ENCODE results near the gene SBF1.
"Not testable (repeated sequence)": the region's sequence is repeated elsewhere in the genome, so short reads cannot be mapped to it uniquely, and the experiment has no call there.

DNA sequence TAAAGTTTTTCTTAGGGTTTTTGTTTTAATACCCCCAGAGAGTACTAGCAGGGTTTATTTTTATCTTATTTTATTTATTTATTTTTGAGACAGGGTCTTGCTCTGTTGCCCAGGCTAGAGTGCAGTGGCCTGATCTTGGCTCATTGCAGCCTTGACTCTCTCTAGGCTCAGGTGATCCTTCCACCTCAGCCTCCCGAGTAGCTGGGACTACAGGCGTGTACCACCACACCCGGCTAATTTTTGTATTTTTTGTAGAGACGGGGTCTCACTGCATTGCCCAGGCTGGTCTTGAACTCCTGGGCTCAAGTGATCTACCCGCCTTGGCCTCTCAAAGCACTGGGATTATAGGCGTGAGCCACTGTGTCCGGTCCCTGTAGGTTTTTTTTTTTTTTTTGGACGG lies 45.3 kb upstream of the SBF1 start:
- TF ChIP-seq, protein P1, sequence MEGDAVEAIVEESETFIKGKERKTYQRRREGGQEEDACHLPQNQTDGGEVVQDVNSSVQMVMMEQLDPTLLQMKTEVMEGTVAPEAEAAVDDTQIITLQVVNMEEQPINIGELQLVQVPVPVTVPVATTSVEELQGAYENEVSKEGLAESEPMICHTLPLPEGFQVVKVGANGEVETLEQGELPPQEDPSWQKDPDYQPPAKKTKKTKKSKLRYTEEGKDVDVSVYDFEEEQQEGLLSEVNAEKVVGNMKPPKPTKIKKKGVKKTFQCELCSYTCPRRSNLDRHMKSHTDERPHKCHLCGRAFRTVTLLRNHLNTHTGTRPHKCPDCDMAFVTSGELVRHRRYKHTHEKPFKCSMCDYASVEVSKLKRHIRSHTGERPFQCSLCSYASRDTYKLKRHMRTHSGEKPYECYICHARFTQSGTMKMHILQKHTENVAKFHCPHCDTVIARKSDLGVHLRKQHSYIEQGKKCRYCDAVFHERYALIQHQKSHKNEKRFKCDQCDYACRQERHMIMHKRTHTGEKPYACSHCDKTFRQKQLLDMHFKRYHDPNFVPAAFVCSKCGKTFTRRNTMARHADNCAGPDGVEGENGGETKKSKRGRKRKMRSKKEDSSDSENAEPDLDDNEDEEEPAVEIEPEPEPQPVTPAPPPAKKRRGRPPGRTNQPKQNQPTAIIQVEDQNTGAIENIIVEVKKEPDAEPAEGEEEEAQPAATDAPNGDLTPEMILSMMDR (IDR thresholded peaks at IDR 0.05), result not testable (repeated sequence)
- TF ChIP-seq EZH2 (IDR thresholded peaks at IDR 0.05; ENCODE audit: borderline replicate concordance, insufficient read depth, low read depth, low read length, poor library complexity, severe bottlenecking), result not testable (repeated sequence)

Measured in B cell (primary cell).